NCI-H748 (cell line): ENCODE measurements around the gene SLC38A9.
"Not testable (repeated sequence)": the region's sequence is repeated elsewhere in the genome, so short reads cannot be mapped to it uniquely, and the experiment has no call there.

Source experiments
- DNase-seq: peaks from one replicate; lab custom pipeline; 2025; ENCODE audit not compliant: unreplicated experiment; lab: John Stamatoyannopoulos, UW

Gene SLC38A9

GRCh38 chr5:55708732-55709131 lies 3.4 kb downstream of the SLC38A9 start:
- no peak for DNase-seq

GRCh38 chr5:55706230-55706629 lies 5.9 kb downstream of the SLC38A9 start:
- DNase-seq: no peak

GRCh38 chr5:55702598-55703345 lies 9.4 kb downstream of the SLC38A9 start:
- no peak for DNase-seq

GRCh38 chr5:55701462-55702103 lies 10.5 kb downstream of the SLC38A9 start:
- DNase-seq: no peak

- DNase-seq: no peak
Measured at GRCh38 chr5:55700745-55701144, 11.4 kb downstream of the SLC38A9 start.

GRCh38 chr5:55699041-55699688 lies 13.0 kb downstream of the SLC38A9 start:
- DNase-seq: no peak

- not testable (repeated sequence) for DNase-seq
Measured at GRCh38 chr5:55696704-55697103, 15.4 kb downstream of the SLC38A9 start.

- peak; percentile 60 for DNase-seq
Measured at GRCh38 chr5:55694152-55694830, 17.8 kb downstream of the SLC38A9 start.

- DNase-seq: no peak
Measured at GRCh38 chr5:55692509-55692908, 19.6 kb downstream of the SLC38A9 start.

GRCh38 chr5:55692106-55692417 lies 20.1 kb downstream of the SLC38A9 start:
- DNase-seq: no peak

GRCh38 chr5:55691265-55692105 lies 20.6 kb downstream of the SLC38A9 start:
- DNase-seq: peak; percentile 70

- DNase-seq: no peak
Measured at GRCh38 chr5:55682071-55682470, 30.1 kb downstream of the SLC38A9 start.

GRCh38 chr5:55681301-55681700 lies 30.8 kb downstream of the SLC38A9 start:
- DNase-seq: no peak

GRCh38 chr5:55680353-55680752 lies 31.8 kb downstream of the SLC38A9 start:
- DNase-seq: no peak

GRCh38 chr5:55679556-55679955 lies 32.6 kb downstream of the SLC38A9 start:
- no peak for DNase-seq

GRCh38 chr5:55675119-55675518 lies 37.0 kb downstream of the SLC38A9 start:
- DNase-seq: no peak

- DNase-seq: no peak
Measured at GRCh38 chr5:55674340-55674739, 37.8 kb downstream of the SLC38A9 start.

GRCh38 chr5:55672477-55672911 lies 39.6 kb downstream of the SLC38A9 start:
- no peak for DNase-seq

- DNase-seq: no peak
Measured at GRCh38 chr5:55671975-55672374, 40.1 kb downstream of the SLC38A9 start.

GRCh38 chr5:55668356-55668755 lies 43.8 kb downstream of the SLC38A9 start:
- DNase-seq: no peak

- no peak for DNase-seq
Measured at GRCh38 chr5:55667938-55668337, 44.2 kb downstream of the SLC38A9 start.
